Measurements from ENCODE around the gene ZNF529. TPM values are rescaled to one million over a fixed set of nuclear protein-coding genes. Genes with fewer than 3 reads are reported as not detected.

The ZNF529 gene
- total RNA-seq, 4 donors from 2014 or later: 11.4 to 19.5 (median 15.2) TPM

DNA sequence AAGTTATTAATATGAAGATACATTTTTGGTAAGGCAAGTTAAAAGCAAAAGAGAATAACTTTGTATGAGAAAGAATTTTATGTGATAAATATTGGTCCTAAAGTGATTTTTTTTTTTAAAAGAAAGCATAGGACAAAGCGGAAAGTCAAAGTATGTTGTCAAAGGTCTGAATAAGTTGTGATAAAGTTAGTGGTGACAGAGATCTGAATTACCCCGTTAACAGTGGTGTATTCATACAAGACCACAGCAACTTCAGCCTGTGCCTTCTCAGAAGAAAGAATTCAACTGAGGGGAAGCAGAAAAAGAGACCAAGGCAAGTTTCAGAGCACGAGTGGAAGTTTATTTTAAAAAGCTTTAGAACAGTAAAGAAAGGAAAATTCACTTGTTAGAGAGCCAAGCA, 64.8 kb downstream of the ZNF529 start:
- WGBS, 2 donors: 81 to 92% methylated on average over 3 of the region's 3 CpGs
- no peak for DNase-seq
- H3K36me3 ChIP-seq: no peaks in the 10 kb centered on the region
- no peaks in the 10 kb centered on the region for H3K27me3 ChIP-seq
- no peak overlapping the region for H3K4me3 ChIP-seq (replicated peaks in 1 of 3)
- intact Hi-C loops (cut with DNase I): no loop called here
- H3K9me3 ChIP-seq: no peaks in the 10 kb centered on the region
- no peak overlapping the region for H3K27ac ChIP-seq
- no peak for TF ChIP-seq POLR2A (IDR thresholded peaks at IDR 0.05)
- TF ChIP-seq, protein P1, sequence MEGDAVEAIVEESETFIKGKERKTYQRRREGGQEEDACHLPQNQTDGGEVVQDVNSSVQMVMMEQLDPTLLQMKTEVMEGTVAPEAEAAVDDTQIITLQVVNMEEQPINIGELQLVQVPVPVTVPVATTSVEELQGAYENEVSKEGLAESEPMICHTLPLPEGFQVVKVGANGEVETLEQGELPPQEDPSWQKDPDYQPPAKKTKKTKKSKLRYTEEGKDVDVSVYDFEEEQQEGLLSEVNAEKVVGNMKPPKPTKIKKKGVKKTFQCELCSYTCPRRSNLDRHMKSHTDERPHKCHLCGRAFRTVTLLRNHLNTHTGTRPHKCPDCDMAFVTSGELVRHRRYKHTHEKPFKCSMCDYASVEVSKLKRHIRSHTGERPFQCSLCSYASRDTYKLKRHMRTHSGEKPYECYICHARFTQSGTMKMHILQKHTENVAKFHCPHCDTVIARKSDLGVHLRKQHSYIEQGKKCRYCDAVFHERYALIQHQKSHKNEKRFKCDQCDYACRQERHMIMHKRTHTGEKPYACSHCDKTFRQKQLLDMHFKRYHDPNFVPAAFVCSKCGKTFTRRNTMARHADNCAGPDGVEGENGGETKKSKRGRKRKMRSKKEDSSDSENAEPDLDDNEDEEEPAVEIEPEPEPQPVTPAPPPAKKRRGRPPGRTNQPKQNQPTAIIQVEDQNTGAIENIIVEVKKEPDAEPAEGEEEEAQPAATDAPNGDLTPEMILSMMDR (IDR thresholded peaks at IDR 0.05): no peak
- no peaks in the 10 kb centered on the region for H3K4me1 ChIP-seq

DNA sequence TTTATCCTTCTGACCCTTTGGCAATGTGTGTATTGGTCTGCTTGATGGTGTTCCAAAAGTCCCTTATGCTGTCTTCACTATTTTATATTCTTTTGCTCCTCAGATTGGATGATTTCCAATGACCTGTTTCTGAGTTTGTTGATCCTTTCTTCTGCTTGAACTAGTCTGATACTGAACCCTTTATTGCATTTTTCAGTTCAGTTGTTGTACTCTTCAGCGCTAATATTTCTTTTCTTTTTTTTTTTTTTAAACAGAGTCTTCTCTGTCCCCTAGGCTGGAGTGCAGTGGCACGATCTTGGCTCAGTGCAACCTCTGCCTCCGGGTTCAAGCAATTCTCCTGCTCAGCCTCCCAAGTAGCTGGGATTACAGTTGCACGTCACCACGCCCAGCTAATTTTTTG, 71.1 kb downstream of the ZNF529 start:
- 93 to 95% methylated on average over 5 of the region's 5 CpGs for WGBS, 2 donors

GRCh38 chr19:36497001-36497400, 76.1 kb downstream of the ZNF529 start:
- H3K27me3 ChIP-seq: no peaks in the 10 kb centered on the region

More for the DNA sequence above, 71.1 kb downstream of the ZNF529 start:
- H3K4me1 ChIP-seq: no peaks in the 10 kb centered on the region
- no peaks in the 10 kb centered on the region for H3K9me3 ChIP-seq
- H3K27me3 ChIP-seq: no peaks in the 10 kb centered on the region
- DNase-seq: no peak
- no peaks in the 10 kb centered on the region for H3K36me3 ChIP-seq
- H3K4me3 ChIP-seq (replicated peaks in 1 of 3): no peak overlapping the region
- TF ChIP-seq, protein P1 (IDR thresholded peaks at IDR 0.05): no peak
- intact Hi-C loops (cut with DNase I): no loop called here
- H3K27ac ChIP-seq: no peak overlapping the region

More at GRCh38 chr19:36497001-36497400, 76.1 kb downstream of the ZNF529 start:
- no peaks in the 10 kb centered on the region for H3K36me3 ChIP-seq
- no peak overlapping the region for H3K4me3 ChIP-seq (replicated peaks in 1 of 3)
- no peak overlapping the region for H3K27ac ChIP-seq
- WGBS, 2 donors: 91% methylated on average over 17 of the region's 17 CpGs
- intact Hi-C loops (cut with DNase I): no loop called here
- no peaks in the 10 kb centered on the region for H3K4me1 ChIP-seq
- H3K9me3 ChIP-seq: no peaks in the 10 kb centered on the region
- DNase-seq: no peak
- TF ChIP-seq POLR2A (IDR thresholded peaks at IDR 0.05): no peak
- TF ChIP-seq, protein P1 (IDR thresholded peaks at IDR 0.05): no peak

Other genes with a start within 250 kb of the ZNF529 start
- 10 to 100 TPM in 2 of 4 donors, 1 to 10 TPM in 2; 8.6 to 14.9 (median 10.5) TPM for gene ZFP14, start 194.1 kb downstream of the ZNF529 start, total RNA-seq
- 10 to 100 TPM in 1 of 4 donors, 1 to 10 TPM in 3; 8.2 to 11.0 (median 9.1) TPM for gene ZFP82, start 154.6 kb downstream of the ZNF529 start, total RNA-seq
- gene ZNF566, start 83.7 kb downstream of the ZNF529 start, total RNA-seq: 10 to 100 TPM; 17.7 to 22.2 (median 18.5) TPM
- gene ZNF260, start 45.0 kb downstream of the ZNF529 start, total RNA-seq: 10 to 100 TPM; 17.3 to 23.4 (median 17.8) TPM
- 10 to 100 TPM; 11.3 to 30.5 (median 19.0) TPM for gene ZNF382, start 32.0 kb upstream of the ZNF529 start, total RNA-seq
- gene ZNF461, start 93.5 kb upstream of the ZNF529 start, total RNA-seq: 10 to 100 TPM; 13.2 to 19.5 (median 16.2) TPM
- 10 to 100 TPM in 3 of 4 donors, 1 to 10 TPM in 1; 8.0 to 27.9 (median 14.3) TPM for gene ZNF567, start 114.3 kb upstream of the ZNF529 start, total RNA-seq
- gene ZNF850, start 199.5 kb upstream of the ZNF529 start, total RNA-seq: 1 to 10 TPM; 2.4 to 4.8 (median 3.7) TPM